ENCODE results near the gene FBLN2.
A peak's percentile ranks its signal among the peaks of the same experiment; 100 is the strongest.

The FBLN2 gene

DNA sequence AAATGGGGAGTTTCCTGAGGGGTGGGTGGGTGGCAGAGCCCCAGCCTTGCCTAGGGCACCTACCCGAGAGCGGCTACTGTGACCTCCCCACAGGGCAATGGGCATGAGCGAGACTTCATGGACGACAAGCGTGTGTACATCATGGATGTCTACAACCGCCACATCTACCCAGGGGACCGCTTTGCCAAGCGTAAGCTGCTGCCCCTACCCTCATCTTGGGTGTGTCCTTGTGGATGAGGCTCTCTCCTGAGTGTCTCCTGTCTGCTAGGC is 46.2 kb upstream of the FBLN2 start:
- ChIA-PET POLR2A (ENCODE audit: low non-redundant PET) (no interaction called here), CTCF (no interaction called here)
- DNase-seq (ENCODE audit: low spot score) = no peak

DNA sequence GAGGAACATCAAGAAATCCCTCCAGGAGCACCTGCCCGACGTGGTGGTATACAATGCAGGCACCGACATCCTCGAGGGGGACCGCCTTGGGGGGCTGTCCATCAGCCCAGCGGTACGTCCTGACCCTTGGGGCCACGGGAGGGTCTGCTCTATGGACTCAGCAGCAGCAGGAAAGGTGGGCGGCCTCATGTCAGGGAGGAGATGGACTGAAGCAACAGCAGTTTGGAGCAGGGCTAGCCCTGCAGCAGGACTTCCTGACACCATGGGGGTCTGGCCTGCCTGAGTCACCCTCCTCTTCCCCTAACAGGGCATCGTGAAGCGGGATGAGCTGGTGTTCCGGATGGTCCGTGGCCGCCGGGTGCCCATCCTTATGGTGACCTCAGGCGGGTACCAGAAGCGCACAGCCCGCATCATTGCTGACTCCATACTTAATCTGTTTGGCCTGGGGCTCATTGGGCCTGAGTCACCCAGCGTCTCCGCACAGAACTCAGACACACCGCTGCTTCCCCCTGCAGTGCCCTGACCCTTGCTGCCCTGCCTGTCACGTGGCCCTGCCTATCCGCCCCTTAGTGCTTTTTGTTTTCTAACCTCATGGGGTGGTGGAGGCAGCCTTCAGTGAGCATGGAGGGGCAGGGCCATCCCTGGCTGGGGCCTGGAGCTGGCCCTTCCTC is 44.6 kb upstream of the FBLN2 start:
- TF ChIP-seq, protein P1, sequence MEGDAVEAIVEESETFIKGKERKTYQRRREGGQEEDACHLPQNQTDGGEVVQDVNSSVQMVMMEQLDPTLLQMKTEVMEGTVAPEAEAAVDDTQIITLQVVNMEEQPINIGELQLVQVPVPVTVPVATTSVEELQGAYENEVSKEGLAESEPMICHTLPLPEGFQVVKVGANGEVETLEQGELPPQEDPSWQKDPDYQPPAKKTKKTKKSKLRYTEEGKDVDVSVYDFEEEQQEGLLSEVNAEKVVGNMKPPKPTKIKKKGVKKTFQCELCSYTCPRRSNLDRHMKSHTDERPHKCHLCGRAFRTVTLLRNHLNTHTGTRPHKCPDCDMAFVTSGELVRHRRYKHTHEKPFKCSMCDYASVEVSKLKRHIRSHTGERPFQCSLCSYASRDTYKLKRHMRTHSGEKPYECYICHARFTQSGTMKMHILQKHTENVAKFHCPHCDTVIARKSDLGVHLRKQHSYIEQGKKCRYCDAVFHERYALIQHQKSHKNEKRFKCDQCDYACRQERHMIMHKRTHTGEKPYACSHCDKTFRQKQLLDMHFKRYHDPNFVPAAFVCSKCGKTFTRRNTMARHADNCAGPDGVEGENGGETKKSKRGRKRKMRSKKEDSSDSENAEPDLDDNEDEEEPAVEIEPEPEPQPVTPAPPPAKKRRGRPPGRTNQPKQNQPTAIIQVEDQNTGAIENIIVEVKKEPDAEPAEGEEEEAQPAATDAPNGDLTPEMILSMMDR (conservative IDR thresholded peaks at IDR 0.05; ENCODE audit: low read depth) = no peak
- POLR2A ChIA-PET (ENCODE audit: low non-redundant PET) = no interaction called here
- peak overlapping the region; percentile 91 for H3K27ac ChIP-seq
- DNase-seq (ENCODE audit: low spot score) = peak; percentile 57
- CTCF ChIA-PET = no interaction called here

More for the DNA sequence above, 46.2 kb upstream of the FBLN2 start:
- TF ChIP-seq, protein P1 (conservative IDR thresholded peaks at IDR 0.05; ENCODE audit: low read depth) = no peak
- H3K27ac ChIP-seq = peak overlapping the region; percentile 91

DNA sequence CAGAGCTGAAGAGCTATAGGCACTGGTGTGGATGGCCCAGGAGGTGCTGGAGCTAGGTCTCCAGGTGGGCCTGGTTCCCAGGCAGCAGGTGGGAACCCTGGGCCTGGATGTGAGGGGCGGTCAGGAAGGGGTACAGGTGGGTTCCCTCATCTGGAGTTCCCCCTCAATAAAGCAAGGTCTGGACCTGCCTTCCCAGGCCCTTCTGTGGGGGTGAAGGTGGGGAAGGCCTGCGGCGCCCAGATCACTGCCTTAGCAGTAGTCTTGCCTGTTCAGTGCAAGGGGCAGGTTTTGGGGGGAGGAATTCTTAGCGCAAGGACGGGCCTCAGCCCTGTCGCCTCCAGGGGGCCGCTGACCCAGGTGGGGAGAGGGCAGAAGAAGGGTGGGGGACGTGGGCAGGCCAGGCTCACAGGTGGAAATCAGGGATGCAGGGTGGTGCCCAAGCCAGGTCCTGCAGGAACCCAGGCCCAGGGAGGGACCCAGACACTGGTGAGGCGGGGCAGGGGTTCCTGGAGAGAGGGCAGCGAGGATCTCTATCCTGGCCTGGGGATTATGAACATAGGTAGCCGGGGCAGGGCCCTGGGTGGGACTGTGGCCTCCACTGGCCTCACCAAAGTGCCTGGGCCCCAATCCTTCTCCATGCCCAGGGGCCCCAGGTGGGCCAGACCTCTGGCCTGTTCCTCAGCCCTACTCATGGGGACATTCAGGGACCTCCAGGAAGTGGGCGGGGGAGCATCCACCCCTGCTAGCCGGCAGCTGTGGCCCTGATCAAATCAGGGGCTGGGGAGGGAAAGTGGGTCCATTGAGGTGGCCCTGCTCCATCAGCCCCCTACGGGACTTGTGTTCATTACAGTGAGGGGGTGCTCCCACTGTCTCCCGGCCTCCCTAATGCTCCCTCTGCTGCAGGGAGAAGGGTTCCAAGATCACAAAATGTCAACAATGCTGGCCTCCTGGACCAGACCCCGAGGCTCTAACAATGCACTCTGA is 43.5 kb upstream of the FBLN2 start:
- ChIA-PET CTCF (interaction anchor here (1.1 kb wide), 1 partner anchor 10 kb away, joined by 5 read pairs; no protein-coding TSS in a partner anchor), POLR2A (ENCODE audit: low non-redundant PET) (no interaction called here)
- TF ChIP-seq, protein P1 (conservative IDR thresholded peaks at IDR 0.05; ENCODE audit: low read depth) = no peak
- DNase-seq (ENCODE audit: low spot score) = no peak
- H3K27ac ChIP-seq = peak overlapping the region; percentile 91

DNA sequence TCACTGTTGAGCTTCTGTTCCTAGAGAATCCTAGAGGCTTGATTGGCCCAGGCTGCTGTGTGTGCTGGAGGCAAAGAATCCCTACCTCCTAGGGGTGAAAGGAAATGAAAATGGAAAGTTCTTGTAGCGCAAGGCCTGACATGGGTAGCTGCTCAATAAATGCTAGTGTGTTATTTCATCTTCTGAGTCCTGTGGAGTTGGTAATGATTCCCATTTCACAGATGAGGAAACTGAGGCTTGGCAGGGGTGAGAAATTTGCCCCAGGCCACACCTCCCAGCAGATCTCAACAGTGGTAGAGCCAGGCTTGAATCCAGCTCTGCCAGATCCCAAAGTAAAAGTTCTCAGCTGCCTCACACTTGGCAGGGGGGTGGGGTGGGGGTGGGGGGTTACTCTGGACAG is 42.7 kb upstream of the FBLN2 start:
- TF ChIP-seq, protein P1 (conservative IDR thresholded peaks at IDR 0.05; ENCODE audit: low read depth) = no peak
- POLR2A ChIA-PET (ENCODE audit: low non-redundant PET) = no interaction called here
- peak overlapping the region; percentile 91 for H3K27ac ChIP-seq
- DNase-seq (ENCODE audit: low spot score) = no peak
- CTCF ChIA-PET = interaction anchor here (0.6 to 1.1 kb wide), 2 partner anchors 11 to 816 kb away, joined by 3 to 5 read pairs; no protein-coding TSS in a partner anchor

DNA sequence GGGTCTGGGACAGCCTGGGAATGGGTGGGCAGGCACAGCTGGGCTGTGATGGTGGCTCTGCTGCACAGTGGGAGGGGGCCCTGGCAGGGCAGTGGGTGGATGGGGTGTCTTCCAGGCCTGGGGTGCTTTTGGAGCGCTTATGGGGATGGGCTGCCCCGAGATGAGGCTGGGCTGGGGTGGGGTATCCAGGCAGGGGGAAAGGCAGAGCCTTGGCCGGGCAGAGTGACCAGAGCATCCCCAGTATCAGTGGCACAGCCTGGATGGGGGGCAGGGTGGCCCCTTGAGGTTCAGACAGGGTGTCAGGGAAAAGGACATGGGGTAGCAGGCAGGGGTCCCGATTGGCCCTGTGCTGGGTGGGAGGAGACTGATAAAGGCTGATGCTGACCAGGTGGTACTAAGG is 42.2 kb upstream of the FBLN2 start:
- DNase-seq (ENCODE audit: low spot score) = no peak
- H3K27ac ChIP-seq = peak overlapping the region; percentile 91
- TF ChIP-seq, protein P1 (conservative IDR thresholded peaks at IDR 0.05; ENCODE audit: low read depth) = no peak
- POLR2A ChIA-PET (ENCODE audit: low non-redundant PET) = no interaction called here
- CTCF ChIA-PET = interaction anchor here (0.6 to 1.1 kb wide), 2 partner anchors 11 to 817 kb away, joined by 3 to 5 read pairs; no protein-coding TSS in a partner anchor

DNA sequence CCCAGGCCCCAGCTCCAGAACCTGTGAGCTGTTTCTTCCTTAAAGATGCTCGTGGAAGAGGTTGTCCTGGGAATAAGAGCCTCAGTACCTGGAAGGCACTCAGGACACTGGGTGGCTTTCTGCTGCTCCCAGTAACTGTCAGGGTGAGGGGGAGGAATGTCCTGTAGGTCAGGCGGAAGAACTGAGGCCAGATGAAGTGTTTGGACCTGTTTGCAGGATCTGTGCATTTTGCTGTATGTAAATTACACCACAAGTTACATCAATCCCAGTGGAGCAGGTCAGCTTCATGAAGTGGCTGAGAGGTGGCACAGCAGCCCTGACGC is 41.7 kb upstream of the FBLN2 start:
- ChIA-PET POLR2A (ENCODE audit: low non-redundant PET) (interaction anchor here (1.1 kb wide), 1 partner anchor 42 kb away, joined by 3 read pairs; the partner anchor contains the start of gene FBLN2), CTCF (no interaction called here)
- peak overlapping the region; percentile 91 for H3K27ac ChIP-seq
- TF ChIP-seq, protein P1 (conservative IDR thresholded peaks at IDR 0.05; ENCODE audit: low read depth) = no peak
- no peak for DNase-seq (ENCODE audit: low spot score)

All from RWPE1 (cell line).